Measurements from ENCODE around the gene C1orf216. TPM values are rescaled to one million over a fixed set of nuclear protein-coding genes. Genes with fewer than 3 reads are reported as not detected.

The C1orf216 gene
- total and polyA plus RNA-seq, 2 of the 8 experiments (the other 6 are each of a cell fraction or from before 2014, with no cell fraction given), result 7.5 to 10.8 TPM

GRCh38 chr1:35718492-35719336 lies at the start of gene C1orf216 (continued):
- TF ChIP-seq RNF2 (IDR thresholded peaks at IDR 0.05; ENCODE audit: borderline replicate concordance, low read depth, low read length, missing control alignments, poor library complexity, severe bottlenecking), result no peak
- peak; percentile 70; the same call in 1 of the 2 replicates for TF ChIP-seq RBBP5 (IDR thresholded peaks at IDR 0.05; ENCODE audit: borderline replicate concordance, low read depth, low read length)
- peak; percentile 35 for TF ChIP-seq EZH2 (IDR thresholded peaks at IDR 0.05; ENCODE audit: low read depth, low read length, severe bottlenecking)
- no peak for TF ChIP-seq CHD2 (IDR thresholded peaks at IDR 0.05; ENCODE audit: low read length)
- TF ChIP-seq KDM4A (IDR thresholded peaks at IDR 0.05; ENCODE audit: low read depth, low read length, severe bottlenecking), result peak; percentile 85
- TF ChIP-seq TBP (IDR thresholded peaks at IDR 0.05; ENCODE audit: low read depth, low read length), result 0 out of 2 replicates have a peak, but pooled peaks have one; percentile 7
- TF ChIP-seq SIX5 (IDR thresholded peaks at IDR 0.05; ENCODE audit: low read depth, low read length), result no peak
- TF ChIP-seq, protein P1, sequence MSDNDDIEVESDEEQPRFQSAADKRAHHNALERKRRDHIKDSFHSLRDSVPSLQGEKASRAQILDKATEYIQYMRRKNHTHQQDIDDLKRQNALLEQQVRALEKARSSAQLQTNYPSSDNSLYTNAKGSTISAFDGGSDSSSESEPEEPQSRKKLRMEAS (IDR thresholded peaks at IDR 0.05), result peak; percentile 96
- TF ChIP-seq TEAD4 (IDR thresholded peaks at IDR 0.05; ENCODE audit: low read depth, low read length), result no peak
- TF ChIP-seq RXRA (IDR thresholded peaks at IDR 0.05; ENCODE audit: insufficient read depth, low read depth, low read length), result no peak
